A549 (cell line): ENCODE results near the gene MAP2K6. TPM values are rescaled to one million over a fixed set of nuclear protein-coding genes. Genes with fewer than 3 reads are reported as not detected.

Experiments used
- ATAC-seq, 2 experiments: fragments of 200-7000 bp in 1 of 2; fragments of >200 bp in 1 of 2; cut with Nextera tagmentation in 1 of 2; cut with Tn5 transposase in 1 of 2; 3 replicates each; pipeline versions ENCODE4 v1.8.0 to v1.9.1; 2018 to 2020; ENCODE audit warnings: mild to moderate bottlenecking in 1 of 2, moderate library complexity in 1 of 2
- CTCF ChIA-PET: fragments of 300-600 bp; sonication (Branson Sonifier 250); formaldehyde crosslinking; extraction: SDS; loops from one replicate; lab custom pipeline; 2021; ENCODE audit warnings: antibody characterized with exemption, inconsistent platforms; lab: Yijun Ruan, JAX
- POLR2A ChIA-PET: fragments of 350-600 bp; formaldehyde crosslinking; extraction: SDS; loops from one replicate; lab custom pipeline; 2021; ENCODE audit warnings: antibody characterized with exemption, inconsistent platforms; lab: Yijun Ruan, JAX
- DNase-seq, 2 experiments: peaks; one replicate each; pipeline versions ENCODE4 v3.0.0 to v3.0.0-alpha.2; 2011 to 2016; ENCODE audit warnings: low read depth in 1 of 2, low spot score in 1 of 2
- FAIRE-seq: peaks from 2 replicates; lab custom pipeline; 2011; peaks lifted over from hg19 to GRCh38; lab: Jason Lieb, UNC
- H3K27ac ChIP-seq, 2 experiments: fragments of >200 bp; sonication (Bioruptor Twin); formaldehyde crosslinking; 3 replicates each; pipeline ENCODE4 v1.5.1; 2016 to 2017
- H3K4me1 ChIP-seq: fragments of >200 bp; sonication (Bioruptor Twin); formaldehyde crosslinking; 3 replicates; pipeline ENCODE4 v1.6.1; 2016
- H3K4me2 ChIP-seq: fragments of >200 bp; sonication (Bioruptor Twin); formaldehyde crosslinking; 3 replicates; pipeline ENCODE4 v1.6.1; 2016
- H3K4me3 ChIP-seq: fragments of >200 bp; sonication (Bioruptor Twin); formaldehyde crosslinking; 3 replicates; pipeline ENCODE4 v1.5.1; 2016
- H3K9me3 ChIP-seq: fragments of >200 bp; sonication (Bioruptor Twin); formaldehyde crosslinking; 3 replicates; pipeline ENCODE4 v1.6.1; 2016
- ATOH8 ChIP-seq: fragments of 250-450 bp; sonication (Bioruptor Pico); IDR thresholded peaks from 2 replicates; pipeline ENCODE4 v1.5.0; 2020; ENCODE audit warnings: low read depth, mild to moderate bottlenecking, moderate library complexity
- BHLHE40 ChIP-seq: IDR thresholded peaks from 2 replicates; pipeline ENCODE4 v1.6.1; 2012; ENCODE audit warnings: low read depth, low read length, inconsistent platforms
- CBX8 ChIP-seq: fragments of 200-600 bp; sonication (generic); IDR thresholded peaks from 2 replicates; pipeline ENCODE4 v1.6.1; 2016
- CEBPB ChIP-seq, 2 experiments: fragments of >200 bp in 1 of 2; sonication (Bioruptor Twin) in 1 of 2; formaldehyde crosslinking in 1 of 2; IDR thresholded peaks; 2 replicates each; pipeline ENCODE4 v1.6.1; 2012 to 2016
- EHF ChIP-seq: fragments of 250-450 bp; sonication (Bioruptor Pico); IDR thresholded peaks from 2 replicates; pipeline ENCODE4 v1.5.0; 2020; ENCODE audit warnings: mild to moderate bottlenecking
- EP300 ChIP-seq, 2 experiments: fragments of >200 bp; sonication (Bioruptor Twin); formaldehyde crosslinking; IDR thresholded peaks; 2 replicates in 1 of 2; 3 replicates in 1 of 2; pipeline ENCODE4 v1.6.1; 2016 to 2017
- ESRRA ChIP-seq: fragments of 150-350 bp; IDR thresholded peaks from 2 replicates; pipeline ENCODE4 v1.6.1; 2014; ENCODE audit warnings: mild to moderate bottlenecking, low read length, borderline replicate concordance
- GATA3 ChIP-seq: IDR thresholded peaks from 2 replicates; pipeline ENCODE4 v1.6.1; 2012; ENCODE audit warnings: borderline replicate concordance
- HDAC2 ChIP-seq: fragments of 200-600 bp; sonication (generic); IDR thresholded peaks from 2 replicates; pipeline ENCODE4 v1.6.1; 2016
- HOXA7 ChIP-seq: fragments of 250-450 bp; sonication (Bioruptor Pico); IDR thresholded peaks from 2 replicates; pipeline ENCODE4 v1.5.0; 2020; ENCODE audit warnings: mild to moderate bottlenecking, moderate library complexity
- HOXB13 ChIP-seq: fragments of 250-450 bp; sonication (Bioruptor Pico); IDR thresholded peaks from 2 replicates; pipeline ENCODE4 v1.5.0; 2020; ENCODE audit warnings: low read depth, mild to moderate bottlenecking, moderate library complexity
- KDM1A ChIP-seq: fragments of 200-600 bp; sonication (generic); IDR thresholded peaks from 2 replicates; pipeline ENCODE4 v1.6.1; 2016; ENCODE audit warnings: low read depth, mild to moderate bottlenecking
- MAX ChIP-seq: IDR thresholded peaks from 2 replicates; pipeline ENCODE4 v1.6.1; 2012
- MAZ ChIP-seq: fragments of 150-350 bp; IDR thresholded peaks from 2 replicates; pipeline ENCODE4 v1.6.1; 2014; ENCODE audit warnings: antibody characterized with exemption, low read depth, low read length, borderline replicate concordance
- MYC ChIP-seq: IDR thresholded peaks from 2 replicates; pipeline ENCODE4 v1.6.1; 2012; ENCODE audit warnings: mild to moderate bottlenecking, inconsistent platforms, low read length, improper control_type of control experiment, borderline replicate concordance
- NR3C1 ChIP-seq: fragments of >200 bp; sonication (Bioruptor Twin); formaldehyde crosslinking; IDR thresholded peaks from 3 replicates; pipeline ENCODE4 v1.6.1; 2017
- POLR2A ChIP-seq: IDR thresholded peaks from 2 replicates; pipeline ENCODE4 v1.6.1; 2012; ENCODE audit warnings: mild to moderate bottlenecking, low read length
- RCOR1 ChIP-seq: fragments of 150-350 bp; IDR thresholded peaks from 2 replicates; pipeline ENCODE4 v1.6.1; 2014; ENCODE audit warnings: antibody characterized with exemption, low read length, low read depth
- RFX5 ChIP-seq: fragments of 450-650 bp; IDR thresholded peaks from 2 replicates; pipeline ENCODE4 v1.7.1; 2014; ENCODE audit warnings: antibody characterized with exemption, mild to moderate bottlenecking, moderate library complexity
- ZC3H11A ChIP-seq: fragments of 450-650 bp; IDR thresholded peaks from 2 replicates; pipeline ENCODE4 v1.6.1; 2014; ENCODE audit warnings: antibody characterized with exemption, mild to moderate bottlenecking
- ZFP36 ChIP-seq: fragments of 450-650 bp; IDR thresholded peaks from 2 replicates; pipeline ENCODE4 v1.6.1; 2014; ENCODE audit warnings: borderline replicate concordance; ENCODE audit not compliant: partially characterized antibody
- ZNF302 ChIP-seq: fragments of 250-450 bp; sonication (Bioruptor Pico); IDR thresholded peaks from 2 replicates; pipeline ENCODE4 v1.9.0; 2021; ENCODE audit warnings: inconsistent platforms, mild to moderate bottlenecking, moderate library complexity
- ZSCAN20 ChIP-seq: fragments of 250-450 bp; sonication (Bioruptor Pico); IDR thresholded peaks from 2 replicates; pipeline ENCODE4 v1.8.0; 2022; ENCODE audit warnings: mild to moderate bottlenecking, moderate library complexity
- WGBS: methylation state at CpG from one replicate; pipeline ENCODE4 v1.1.6; 2017; ENCODE audit errors: missing lambda C conversion rate; 5-methylcytosine and 5-hydroxymethylcytosine counted together
- polyA plus RNA-seq, 4 experiments: library from polyadenylated mRNA; depleted of rRNA in 3 of 4; stranded (reverse); fragments of >200 nt; fragmentation: RNase III in 1 of 4; extraction: RNeasy Plus Mini Kit Qiagen cat#74134 plus additional on column Dnase treatment in 1 of 4; gene quantifications; 2 replicates in 3 of 4; 3 replicates in 1 of 4; pipeline ENCODE4 v1.2.3, GENCODE V29; 2011 to 2017
- TF ChIP-seq, protein P1 (sequence below): fragments of 450-650 bp; IDR thresholded peaks from 2 replicates; pipeline ENCODE4 v1.6.1; 2014; ENCODE audit warnings: antibody characterized with exemption
- TF ChIP-seq, protein P2 (sequence below): fragments of 150-350 bp; IDR thresholded peaks from 2 replicates; pipeline ENCODE4 v1.6.1; 2014; ENCODE audit warnings: low read depth, mild to moderate bottlenecking, low read length
- TF ChIP-seq, protein P3 (sequence below): fragments of 200-600 bp; sonication (generic); IDR thresholded peaks from 2 replicates; pipeline ENCODE4 v1.6.1; 2016; ENCODE audit warnings: antibody characterized with exemption, mild to moderate bottlenecking, moderate library complexity

MAP2K6 gene
- polyA plus RNA-seq, 2 of the 4 experiments (the other 2 are of a cell fraction): 20.2 to 20.7 TPM

- FAIRE-seq (no peak), ATAC-seq (no peak), DNase-seq (no peak)
- ChIA-PET POLR2A (interaction anchor here (2.5 kb wide), 1 partner anchor 11 kb away, joined by 7 read pairs; the partner anchor contains the start of gene MAP2K6), CTCF (interaction anchor here (1.0 to 1.7 kb wide), 2 partner anchors 10 to 11 kb away, joined by 3 to 4 read pairs; partner anchors contain the start of gene MAP2K6)
- 59% methylated on average over 3 of the region's 3 CpGs for WGBS
- no peaks in the 10 kb centered on the region for H3K9me3 ChIP-seq
- no peaks in the 10 kb centered on the region for H3K4me1 ChIP-seq
- no peak overlapping the region for H3K27ac ChIP-seq
- no peak overlapping the region for H3K4me2 ChIP-seq
- TF ChIP-seq HOXA7 (CRISPR knock-in tag) (no peak), BHLHE40 (no peak), HDAC2 (no peak), GATA3 (no peak), NR3C1 (no peak), KDM1A (no peak), EP300 (IDR thresholded peaks at IDR 0.05) (no peak), ZFP36 (no peak), CBX8 (no peak), MYC (no peak), POLR2A (no peak), ATOH8 (CRISPR knock-in tag) (no peak), EHF (CRISPR knock-in tag) (no peak), ZNF302 (CRISPR knock-in tag) (no peak), MAX (no peak), RCOR1 (no peak)
- TF ChIP-seq, protein P1, sequence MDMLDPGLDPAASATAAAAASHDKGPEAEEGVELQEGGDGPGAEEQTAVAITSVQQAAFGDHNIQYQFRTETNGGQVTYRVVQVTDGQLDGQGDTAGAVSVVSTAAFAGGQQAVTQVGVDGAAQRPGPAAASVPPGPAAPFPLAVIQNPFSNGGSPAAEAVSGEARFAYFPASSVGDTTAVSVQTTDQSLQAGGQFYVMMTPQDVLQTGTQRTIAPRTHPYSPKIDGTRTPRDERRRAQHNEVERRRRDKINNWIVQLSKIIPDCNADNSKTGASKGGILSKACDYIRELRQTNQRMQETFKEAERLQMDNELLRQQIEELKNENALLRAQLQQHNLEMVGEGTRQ: no peak
- TF ChIP-seq, protein P2, sequence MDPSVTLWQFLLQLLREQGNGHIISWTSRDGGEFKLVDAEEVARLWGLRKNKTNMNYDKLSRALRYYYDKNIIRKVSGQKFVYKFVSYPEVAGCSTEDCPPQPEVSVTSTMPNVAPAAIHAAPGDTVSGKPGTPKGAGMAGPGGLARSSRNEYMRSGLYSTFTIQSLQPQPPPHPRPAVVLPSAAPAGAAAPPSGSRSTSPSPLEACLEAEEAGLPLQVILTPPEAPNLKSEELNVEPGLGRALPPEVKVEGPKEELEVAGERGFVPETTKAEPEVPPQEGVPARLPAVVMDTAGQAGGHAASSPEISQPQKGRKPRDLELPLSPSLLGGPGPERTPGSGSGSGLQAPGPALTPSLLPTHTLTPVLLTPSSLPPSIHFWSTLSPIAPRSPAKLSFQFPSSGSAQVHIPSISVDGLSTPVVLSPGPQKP: no peak
- TF ChIP-seq, protein P3, sequence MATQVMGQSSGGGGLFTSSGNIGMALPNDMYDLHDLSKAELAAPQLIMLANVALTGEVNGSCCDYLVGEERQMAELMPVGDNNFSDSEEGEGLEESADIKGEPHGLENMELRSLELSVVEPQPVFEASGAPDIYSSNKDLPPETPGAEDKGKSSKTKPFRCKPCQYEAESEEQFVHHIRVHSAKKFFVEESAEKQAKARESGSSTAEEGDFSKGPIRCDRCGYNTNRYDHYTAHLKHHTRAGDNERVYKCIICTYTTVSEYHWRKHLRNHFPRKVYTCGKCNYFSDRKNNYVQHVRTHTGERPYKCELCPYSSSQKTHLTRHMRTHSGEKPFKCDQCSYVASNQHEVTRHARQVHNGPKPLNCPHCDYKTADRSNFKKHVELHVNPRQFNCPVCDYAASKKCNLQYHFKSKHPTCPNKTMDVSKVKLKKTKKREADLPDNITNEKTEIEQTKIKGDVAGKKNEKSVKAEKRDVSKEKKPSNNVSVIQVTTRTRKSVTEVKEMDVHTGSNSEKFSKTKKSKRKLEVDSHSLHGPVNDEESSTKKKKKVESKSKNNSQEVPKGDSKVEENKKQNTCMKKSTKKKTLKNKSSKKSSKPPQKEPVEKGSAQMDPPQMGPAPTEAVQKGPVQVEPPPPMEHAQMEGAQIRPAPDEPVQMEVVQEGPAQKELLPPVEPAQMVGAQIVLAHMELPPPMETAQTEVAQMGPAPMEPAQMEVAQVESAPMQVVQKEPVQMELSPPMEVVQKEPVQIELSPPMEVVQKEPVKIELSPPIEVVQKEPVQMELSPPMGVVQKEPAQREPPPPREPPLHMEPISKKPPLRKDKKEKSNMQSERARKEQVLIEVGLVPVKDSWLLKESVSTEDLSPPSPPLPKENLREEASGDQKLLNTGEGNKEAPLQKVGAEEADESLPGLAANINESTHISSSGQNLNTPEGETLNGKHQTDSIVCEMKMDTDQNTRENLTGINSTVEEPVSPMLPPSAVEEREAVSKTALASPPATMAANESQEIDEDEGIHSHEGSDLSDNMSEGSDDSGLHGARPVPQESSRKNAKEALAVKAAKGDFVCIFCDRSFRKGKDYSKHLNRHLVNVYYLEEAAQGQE: no peak
- no peak overlapping the region for H3K4me3 ChIP-seq
These were observed 11.5 kb downstream of the MAP2K6 start for GRCh38 chr17:69425978-69426377.

- WGBS: 74% methylated on average over 2 of the region's 2 CpGs
- Histone ChIP-seq H3K4me3 (no peak overlapping the region), H3K27ac (no peak overlapping the region), H3K4me1 (no peaks in the 10 kb centered on the region), H3K9me3 (no peaks in the 10 kb centered on the region), H3K4me2 (no peak overlapping the region)
- ATAC-seq: no peak
- ChIA-PET CTCF (interaction anchor here (1.0 to 2.0 kb wide), 4 partner anchors 33 to 98 kb away, joined by 3 to 5 read pairs (median 4); no protein-coding TSS in a partner anchor), POLR2A (no interaction called here)
- no peak for DNase-seq
- FAIRE-seq: no peak
- TF ChIP-seq HOXA7 (CRISPR knock-in tag): no peak
- TF ChIP-seq ZSCAN20 (CRISPR knock-in tag): no peak
- TF ChIP-seq ZC3H11A: no peak
- no peak for TF ChIP-seq CEBPB (IDR thresholded peaks at IDR 0.05)
- TF ChIP-seq RFX5: no peak
- no peak for TF ChIP-seq MAZ
- TF ChIP-seq ZFP36: no peak
- TF ChIP-seq HOXB13 (CRISPR knock-in tag): no peak
- TF ChIP-seq BHLHE40: no peak
- TF ChIP-seq ESRRA: no peak
- TF ChIP-seq, protein P1: no peak
- TF ChIP-seq HDAC2: no peak
- TF ChIP-seq, protein P2: no peak
These were observed 13.1 kb downstream of the MAP2K6 start for GRCh38 chr17:69427486-69428197.
